ENCODE results near the gene ZSCAN5C.

GRCh38 chr19:56189785-56190184, 12.3 kb upstream of the ZSCAN5C start:
- TF ChIP-seq ZNF274 (IDR thresholded peaks at IDR 0.05; ENCODE audit: low read depth, low read length) (no peak), SUZ12 (IDR thresholded peaks at IDR 0.05; ENCODE audit: extremely low read depth, insufficient read depth, insufficient read length) (no peak)
